ENCODE data around the gene MAP2. TPM values are rescaled to one million over a fixed set of nuclear protein-coding genes. Genes with fewer than 3 reads are reported as not detected.
"Not testable (repeated sequence)": the region's sequence is repeated elsewhere in the genome, so short reads cannot be mapped to it uniquely, and the experiment has no call there.

Gene MAP2
- total and polyA plus RNA-seq, 7 donors: 0.72 to 6.5 (median 1.8) TPM

DNA sequence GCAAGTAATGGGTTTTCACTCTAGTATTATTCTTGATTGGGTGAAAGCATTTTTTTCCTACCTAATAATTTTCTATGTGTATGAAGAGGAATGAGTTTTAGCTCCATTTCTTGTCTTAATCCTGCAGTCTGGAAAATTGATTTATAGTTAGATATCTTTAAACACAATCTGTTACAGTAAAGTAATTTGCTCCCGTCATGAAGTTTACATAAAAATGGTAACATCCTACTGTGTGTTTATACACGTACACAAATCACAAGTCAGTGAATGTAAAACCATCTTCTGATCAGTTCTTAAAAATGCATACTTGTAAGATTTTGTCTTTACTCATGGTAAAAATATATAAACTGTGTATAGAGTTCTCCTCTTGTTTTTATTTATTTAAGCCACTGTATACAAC lies 51.1 kb downstream of the MAP2 start:
- Histone ChIP-seq H3K27ac (no peak overlapping the region), H3K4me1 (no peaks in the 10 kb centered on the region), H3K4me3 (no peak overlapping the region), H3K36me3 (ENCODE audit: insufficient read depth in 1 of 2, low read depth in 1 of 2) (no peaks in the 10 kb centered on the region), H3K9me3 (no peaks in the 10 kb centered on the region), H3K27me3 (ENCODE audit: insufficient read depth in 3 of 3, low read length in 2 of 3) (no peaks in the 10 kb centered on the region)
- WGBS, 3 donors: 94 to 97% (median 94%) methylated on average over 2 of the region's 2 CpGs
- no peak for ATAC-seq
- TF ChIP-seq, protein P1, sequence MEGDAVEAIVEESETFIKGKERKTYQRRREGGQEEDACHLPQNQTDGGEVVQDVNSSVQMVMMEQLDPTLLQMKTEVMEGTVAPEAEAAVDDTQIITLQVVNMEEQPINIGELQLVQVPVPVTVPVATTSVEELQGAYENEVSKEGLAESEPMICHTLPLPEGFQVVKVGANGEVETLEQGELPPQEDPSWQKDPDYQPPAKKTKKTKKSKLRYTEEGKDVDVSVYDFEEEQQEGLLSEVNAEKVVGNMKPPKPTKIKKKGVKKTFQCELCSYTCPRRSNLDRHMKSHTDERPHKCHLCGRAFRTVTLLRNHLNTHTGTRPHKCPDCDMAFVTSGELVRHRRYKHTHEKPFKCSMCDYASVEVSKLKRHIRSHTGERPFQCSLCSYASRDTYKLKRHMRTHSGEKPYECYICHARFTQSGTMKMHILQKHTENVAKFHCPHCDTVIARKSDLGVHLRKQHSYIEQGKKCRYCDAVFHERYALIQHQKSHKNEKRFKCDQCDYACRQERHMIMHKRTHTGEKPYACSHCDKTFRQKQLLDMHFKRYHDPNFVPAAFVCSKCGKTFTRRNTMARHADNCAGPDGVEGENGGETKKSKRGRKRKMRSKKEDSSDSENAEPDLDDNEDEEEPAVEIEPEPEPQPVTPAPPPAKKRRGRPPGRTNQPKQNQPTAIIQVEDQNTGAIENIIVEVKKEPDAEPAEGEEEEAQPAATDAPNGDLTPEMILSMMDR (IDR thresholded peaks at IDR 0.05): no peak
- intact Hi-C loops (cut with DNase I): no loop called here
- no peak for DNase-seq

DNA sequence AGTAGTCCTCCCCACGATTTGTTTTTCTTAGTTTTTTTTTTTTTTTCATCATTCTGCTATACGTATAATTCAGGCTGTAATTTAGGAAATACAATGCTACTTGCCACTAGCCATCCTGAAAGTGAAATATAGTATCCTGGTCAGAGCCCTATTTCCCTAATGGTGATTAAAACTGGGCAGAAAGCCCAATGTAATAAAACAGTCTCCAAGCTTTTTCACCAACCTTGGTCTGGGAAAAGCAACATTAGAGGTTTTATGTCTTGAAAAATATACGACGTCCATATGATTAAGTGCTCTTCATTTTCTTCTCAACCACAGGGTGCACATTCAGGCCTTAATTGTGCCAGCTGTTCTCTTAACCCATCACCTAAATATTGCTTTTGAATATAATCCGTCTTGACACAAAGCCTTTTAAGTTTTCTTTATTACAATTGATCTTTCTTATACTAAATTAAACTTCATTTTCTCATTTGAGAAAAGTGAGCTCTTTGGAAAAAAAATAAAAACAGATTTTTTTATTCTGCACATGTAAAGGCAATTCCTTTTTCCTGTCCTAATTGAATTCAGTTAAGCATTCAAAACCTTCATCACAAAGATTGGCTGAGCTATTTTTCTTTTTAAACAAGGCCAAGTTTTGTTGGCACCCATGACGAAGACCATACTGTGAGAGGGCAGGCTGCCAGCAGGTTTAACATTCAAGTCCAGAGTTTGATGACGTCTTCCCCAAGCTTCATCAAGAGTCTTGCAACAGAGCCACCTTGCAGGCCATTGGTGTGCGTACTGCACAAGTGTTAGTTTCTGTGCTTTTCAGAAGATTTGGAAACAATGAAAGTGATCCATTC lies 52.7 kb downstream of the MAP2 start:
- H3K4me1 ChIP-seq: no peaks in the 10 kb centered on the region
- intact Hi-C loops (cut with DNase I): no loop called here
- no peak overlapping the region for H3K27ac ChIP-seq
- no peak overlapping the region for H3K4me3 ChIP-seq
- DNase-seq (no peak), ATAC-seq (no peak)
- no peaks in the 10 kb centered on the region for H3K27me3 ChIP-seq (ENCODE audit: insufficient read depth in 3 of 3, low read length in 2 of 3)
- no peaks in the 10 kb centered on the region for H3K9me3 ChIP-seq
- 41 to 51% (median 50%) methylated on average over 8 of the region's 8 CpGs for WGBS, 3 donors
- TF ChIP-seq, protein P1 (IDR thresholded peaks at IDR 0.05): no peak
- H3K36me3 ChIP-seq (ENCODE audit: insufficient read depth in 1 of 2, low read depth in 1 of 2): no peaks in the 10 kb centered on the region

DNA sequence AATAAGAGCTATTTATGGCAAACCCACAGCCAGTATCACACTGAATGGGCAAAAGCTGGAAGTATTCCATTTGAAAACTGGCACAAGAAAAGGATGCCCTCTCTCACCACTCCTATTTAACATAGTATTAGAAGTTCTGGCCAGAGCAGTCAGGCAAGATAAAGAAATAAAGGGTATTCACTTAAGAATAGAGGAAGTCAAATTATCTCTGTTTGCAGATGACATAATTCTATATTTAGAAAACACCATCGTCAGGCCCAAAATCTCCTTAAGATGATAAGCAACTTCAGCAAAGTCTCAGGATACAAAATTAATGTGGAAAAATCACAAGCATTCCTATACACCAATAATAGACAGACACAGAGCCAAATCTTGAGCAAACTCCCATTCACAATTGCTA lies 68.4 kb downstream of the MAP2 start:
- ATAC-seq; H3K4me1 ChIP-seq; intact Hi-C loops (cut with DNase I); H3K27me3 ChIP-seq (ENCODE audit: insufficient read depth in 3 of 3, low read length in 2 of 3); DNase-seq; H3K4me3 ChIP-seq; H3K27ac ChIP-seq; H3K36me3 ChIP-seq (ENCODE audit: insufficient read depth in 1 of 2, low read depth in 1 of 2): not testable (repeated sequence)
- 68 to 85% (median 72%) methylated on average over 1 of the region's 1 CpG for WGBS, 3 donors
- H3K9me3 ChIP-seq: peaks cover 19% of the 10 kb centered on the region

DNA sequence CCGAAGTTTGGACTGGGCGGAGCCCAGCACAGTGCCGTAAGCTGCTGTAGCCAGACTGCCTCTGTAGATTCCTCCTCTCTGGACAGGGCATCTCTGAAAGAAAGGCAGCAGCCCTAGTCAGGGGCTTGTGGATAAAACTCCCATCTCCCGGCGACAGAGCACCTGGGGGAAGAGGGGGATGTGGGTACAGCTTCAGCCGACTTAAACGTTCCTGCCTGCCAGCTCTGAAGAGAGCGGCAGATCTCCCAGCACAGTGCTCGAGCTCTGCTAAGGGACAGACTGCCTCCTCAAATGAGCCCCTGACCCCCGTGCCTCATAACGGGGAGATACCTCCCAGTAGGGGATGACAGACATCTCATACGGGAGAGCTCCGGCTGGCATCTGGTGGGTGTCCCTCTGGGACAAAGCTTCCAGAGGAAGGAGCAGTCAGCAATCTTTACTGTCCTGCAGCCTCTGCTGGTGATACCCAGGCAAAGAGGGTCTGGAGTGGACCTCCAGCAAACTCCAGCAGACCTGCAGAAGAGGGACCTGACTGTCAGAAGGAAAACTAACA lies 71.3 kb downstream of the MAP2 start:
- WGBS, 3 donors: 84 to 88% (median 87%) methylated on average over 13 of the region's 13 CpGs
- intact Hi-C loops (cut with DNase I); H3K36me3 ChIP-seq (ENCODE audit: insufficient read depth in 1 of 2, low read depth in 1 of 2); DNase-seq; H3K27me3 ChIP-seq (ENCODE audit: insufficient read depth in 3 of 3, low read length in 2 of 3); ATAC-seq; H3K4me3 ChIP-seq; H3K4me1 ChIP-seq: not testable (repeated sequence)
- peak overlapping the region; percentile 77 for H3K27ac ChIP-seq
- peaks cover 20% of the 10 kb centered on the region for H3K9me3 ChIP-seq

DNA sequence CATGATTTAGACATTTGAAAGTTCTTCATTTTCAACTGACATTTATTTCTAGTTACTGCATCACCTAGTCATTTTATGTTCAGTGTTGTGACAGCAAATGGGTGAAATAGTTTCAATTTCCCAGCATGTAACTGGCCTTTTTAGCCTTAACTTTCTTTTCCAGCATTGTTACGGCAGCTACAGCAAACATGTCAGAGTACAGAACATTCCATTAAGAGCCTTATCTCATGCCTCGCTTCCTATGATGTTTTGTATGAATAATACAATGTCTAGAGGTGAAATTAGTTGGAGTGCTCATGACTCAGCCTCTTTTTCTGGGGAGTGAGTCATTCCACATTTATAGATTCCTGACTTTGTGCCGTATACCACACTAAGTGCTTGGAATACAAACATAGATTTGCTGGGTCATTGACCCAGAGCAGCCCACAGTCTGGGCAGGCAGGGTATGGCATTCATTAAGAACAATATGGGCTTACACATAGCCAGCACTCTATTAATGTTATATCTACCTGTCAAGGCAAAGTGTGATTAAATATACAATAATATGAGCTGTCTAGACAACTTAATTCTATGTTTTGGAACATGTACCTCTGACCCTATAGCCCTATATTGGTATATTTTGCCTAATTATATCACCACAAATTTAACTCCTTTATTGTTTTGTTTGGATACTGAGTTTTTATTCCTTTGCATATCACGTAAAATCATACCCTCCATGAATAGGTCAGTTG lies 72.2 kb downstream of the MAP2 start:
- no peaks in the 10 kb centered on the region for H3K27me3 ChIP-seq (ENCODE audit: insufficient read depth in 3 of 3, low read length in 2 of 3)
- H3K4me3 ChIP-seq: peak overlapping the region; percentile 11
- ATAC-seq (peak; percentile 86 to 98 (median 94)), DNase-seq (no peak)
- H3K36me3 ChIP-seq (ENCODE audit: insufficient read depth in 1 of 2, low read depth in 1 of 2): no peaks in the 10 kb centered on the region
- peaks cover 6% of the 10 kb centered on the region for H3K4me1 ChIP-seq
- intact Hi-C loops (cut with DNase I): no loop called here
- H3K9me3 ChIP-seq: peaks cover 18% of the 10 kb centered on the region
- 36 to 53% (median 50%) methylated on average over 4 of the region's 4 CpGs for WGBS, 3 donors
- TF ChIP-seq, protein P1 (IDR thresholded peaks at IDR 0.05): no peak
- peak overlapping the region; percentile 77 for H3K27ac ChIP-seq

All from psoas muscle (tissue), 8 donors.